ENCODE data around the gene NCS1. TPM values are rescaled to one million over a fixed set of nuclear protein-coding genes. Genes with fewer than 3 reads are reported as not detected.
A peak's percentile ranks its signal among the peaks of the same experiment; 100 is the strongest.

The NCS1 gene
- total RNA-seq, 1 donor from 2014 or later: 312 TPM

GRCh38 chr9:130237076-130237475 is 64.9 kb downstream of the NCS1 start:
- no peak for TF ChIP-seq CTCF (IDR thresholded peaks at IDR 0.05; ENCODE audit: partially characterized antibody, unreplicated experiment)
- Mint-ChIP-seq H3K27me3 (ENCODE audit: unreplicated experiment) (peaks cover 11% of the 10 kb centered on the region), H3K36me3 (ENCODE audit: unreplicated experiment) (no peaks in the 10 kb centered on the region), H3K27ac (ENCODE audit: unreplicated experiment) (no peak overlapping the region), H3K4me1 (ENCODE audit: low read depth, unreplicated experiment) (peaks cover 34% of the 10 kb centered on the region), H3K4me3 (ENCODE audit: unreplicated experiment) (no peak overlapping the region), H3K9me3 (ENCODE audit: unreplicated experiment) (peaks cover 13% of the 10 kb centered on the region)
- DNase-seq: no peak

GRCh38 chr9:130237763-130238524 is 65.7 kb downstream of the NCS1 start:
- no peak for TF ChIP-seq CTCF (IDR thresholded peaks at IDR 0.05; ENCODE audit: partially characterized antibody, unreplicated experiment)
- Mint-ChIP-seq H3K4me1 (ENCODE audit: low read depth, unreplicated experiment) (peaks cover 34% of the 10 kb centered on the region), H3K27ac (ENCODE audit: unreplicated experiment) (no peak overlapping the region), H3K9me3 (ENCODE audit: unreplicated experiment) (peaks cover 12% of the 10 kb centered on the region), H3K4me3 (ENCODE audit: unreplicated experiment) (no peak overlapping the region), H3K36me3 (ENCODE audit: unreplicated experiment) (no peaks in the 10 kb centered on the region), H3K27me3 (ENCODE audit: unreplicated experiment) (peaks cover 11% of the 10 kb centered on the region)
- DNase-seq: no peak

GRCh38 chr9:130239363-130239695 is 67.1 kb downstream of the NCS1 start:
- no peak overlapping the region for H3K4me3 Mint-ChIP-seq (ENCODE audit: unreplicated experiment)
- peaks cover 9% of the 10 kb centered on the region for H3K27me3 Mint-ChIP-seq (ENCODE audit: unreplicated experiment)
- no peaks in the 10 kb centered on the region for H3K36me3 Mint-ChIP-seq (ENCODE audit: unreplicated experiment)
- no peak for TF ChIP-seq CTCF (IDR thresholded peaks at IDR 0.05; ENCODE audit: partially characterized antibody, unreplicated experiment)
- no peak overlapping the region for H3K27ac Mint-ChIP-seq (ENCODE audit: unreplicated experiment)
- H3K9me3 Mint-ChIP-seq (ENCODE audit: unreplicated experiment): peaks cover 7% of the 10 kb centered on the region
- DNase-seq: no peak
- peaks cover 27% of the 10 kb centered on the region for H3K4me1 Mint-ChIP-seq (ENCODE audit: low read depth, unreplicated experiment)

- DNase-seq: no peak
- Mint-ChIP-seq H3K27ac (ENCODE audit: unreplicated experiment) (peak overlapping the region; percentile 28), H3K4me3 (ENCODE audit: unreplicated experiment) (no peak overlapping the region), H3K4me1 (ENCODE audit: low read depth, unreplicated experiment) (peaks cover 27% of the 10 kb centered on the region), H3K27me3 (ENCODE audit: unreplicated experiment) (peaks cover 9% of the 10 kb centered on the region), H3K9me3 (ENCODE audit: unreplicated experiment) (peaks cover 7% of the 10 kb centered on the region), H3K36me3 (ENCODE audit: unreplicated experiment) (no peaks in the 10 kb centered on the region)
- TF ChIP-seq CTCF (IDR thresholded peaks at IDR 0.05; ENCODE audit: partially characterized antibody, unreplicated experiment): no peak
Measured at GRCh38 chr9:130239741-130240241, 67.6 kb downstream of the NCS1 start.

- Mint-ChIP-seq H3K9me3 (ENCODE audit: unreplicated experiment) (peaks cover 7% of the 10 kb centered on the region), H3K4me3 (ENCODE audit: unreplicated experiment) (peak overlapping the region; percentile 16), H3K36me3 (ENCODE audit: unreplicated experiment) (no peaks in the 10 kb centered on the region), H3K27me3 (ENCODE audit: unreplicated experiment) (peaks cover 9% of the 10 kb centered on the region), H3K27ac (ENCODE audit: unreplicated experiment) (peak overlapping the region; percentile 75), H3K4me1 (ENCODE audit: low read depth, unreplicated experiment) (peaks cover 26% of the 10 kb centered on the region)
- peak; percentile 67 for DNase-seq
- no peak for TF ChIP-seq CTCF (IDR thresholded peaks at IDR 0.05; ENCODE audit: partially characterized antibody, unreplicated experiment)
Measured at GRCh38 chr9:130240410-130241197, 68.4 kb downstream of the NCS1 start.
